Kidney (tissue), 14 donors: ENCODE results near the gene ZNF618. TPM values are rescaled to one million over a fixed set of nuclear protein-coding genes. Genes with fewer than 3 reads are reported as not detected.

Experiments used
- DNase-seq, 5 donors: peaks; one replicate each; pipeline ENCODE4 v3.0.0-alpha.2; 2013 to 2020
- FAIRE-seq: peaks from 2 replicates; lab custom pipeline; 2012; peaks lifted over from hg19 to GRCh38; lab: Jason Lieb, UNC
- H3K27ac ChIP-seq, 2 donors: one replicate each; pipeline ENCODE4 v1.7.0; 2013; ENCODE audit warnings: low read depth in 2 of 2, low read length in 2 of 2, inconsistent platforms in 1 of 2
- H3K27me3 ChIP-seq: one replicate; pipeline ENCODE4 v1.7.1; 2013; ENCODE audit warnings: low read length, inconsistent platforms; ENCODE audit not compliant: control insufficient read depth, insufficient read depth
- H3K36me3 ChIP-seq, 3 donors: one replicate each; pipeline versions ENCODE4 v1.7.0 to v1.7.1; 2013; ENCODE audit warnings: low read length in 3 of 3, control low read depth in 1 of 3, inconsistent platforms in 1 of 3; ENCODE audit not compliant: insufficient read depth in 3 of 3, control insufficient read depth in 2 of 3
- H3K4me1 ChIP-seq, 3 donors: one replicate each; pipeline versions ENCODE4 v1.7.0 to v1.7.1; 2013; ENCODE audit warnings: low read length in 3 of 3, inconsistent platforms in 1 of 3, low read depth in 1 of 3; ENCODE audit not compliant: control insufficient read depth in 2 of 3, insufficient read depth in 2 of 3
- H3K4me3 ChIP-seq, 3 donors: one replicate each; pipeline versions ENCODE4 v1.7.0 to v1.8.1; 2013; ENCODE audit warnings: low read length in 3 of 3, control low read depth in 1 of 3, inconsistent platforms in 1 of 3
- H3K9ac ChIP-seq, 3 donors: one replicate each; pipeline versions ENCODE4 v1.7.0 to v1.7.1; 2013; ENCODE audit warnings: low read length in 3 of 3, control low read depth in 1 of 3, inconsistent platforms in 1 of 3
- H3K9me3 ChIP-seq, 3 donors: one replicate each; pipeline versions ENCODE4 v1.7.0 to v1.7.1; 2013; ENCODE audit warnings: low read length in 3 of 3, control low read depth in 1 of 3, inconsistent platforms in 1 of 3; ENCODE audit not compliant: control insufficient read depth in 2 of 3, insufficient read depth in 1 of 3
- CTCF ChIP-seq: IDR thresholded peaks from 3 replicates; pipeline ENCODE4 v1.5.1; 2012; ENCODE audit warnings: mild to moderate bottlenecking, moderate library complexity, borderline replicate concordance; ENCODE audit not compliant: insufficient read depth; ENCODE audit errors: extremely low read depth
- intact Hi-C: fragments of 100-400 bp; cut with DNase I; formaldehyde crosslinking; loops from one replicate; pipeline ENCODE4 v1.11.1; 2022
- polyA plus RNA-seq: library from polyadenylated mRNA; stranded (reverse); fragments of 350-450 nt; fragmentation: Illumina TruSeq; extraction: RNeasy Lipid Tissue Mini Kit (QIAGEN cat#74804); gene quantifications from one replicate; pipeline ENCODE4 v1.2.3, GENCODE V29; 2014; ENCODE audit warnings: low read depth, low replicate concordance; ENCODE audit not compliant: insufficient read depth
- total RNA-seq: library from RNA; stranded (reverse); fragmentation: NEBNext Ultra II Directional; extraction: Animal tissue kit (Norgen Biotek cat#: 25700); gene quantifications from one replicate; pipeline ENCODE4 v1.2.1, GENCODE V29; 2021
- donor health status: control.
- donor health status: control.
- donor health status: control.
- donor health status: control.
- donor health status: control.
- donor health status: DM: yes; HTN: yes; CAD: no.
- donor health status: Normal renal cell carcinoma (clear cell type).

Gene ZNF618
- total and polyA plus RNA-seq, 2 donors from 2014 or later: 5.6 to 31.9 TPM

GRCh38 chr9:114059047-114059803 is 183.1 kb downstream of the ZNF618 start:
- intact Hi-C loops: no loop called here
- Histone ChIP-seq H3K4me3 (no peak overlapping the region), H3K27ac (no peak overlapping the region), H3K27me3 (no peaks in the 10 kb centered on the region), H3K9me3 (no peaks in the 10 kb centered on the region), H3K36me3 (no peaks in the 10 kb centered on the region), H3K9ac (no peak overlapping the region), H3K4me1 (peaks cover 0 to 5% (median 4%) of the 10 kb centered on the region in 3 donors)
- FAIRE-seq (no peak), DNase-seq (peak in 2 of 5 donors; percentile 7 to 33)
- TF ChIP-seq CTCF: no peak

GRCh38 chr9:114060070-114060469 is 184.0 kb downstream of the ZNF618 start:
- intact Hi-C loops: no loop called here
- no peak for FAIRE-seq
- H3K4me1 ChIP-seq: peaks cover 0 to 5% (median 4%) of the 10 kb centered on the region in 3 donors
- no peak overlapping the region for H3K4me3 ChIP-seq
- DNase-seq: peak in 1 of 5 donors; percentile 6
- H3K36me3 ChIP-seq: no peaks in the 10 kb centered on the region
- H3K27me3 ChIP-seq: no peaks in the 10 kb centered on the region
- no peak overlapping the region for H3K9ac ChIP-seq
- no peak overlapping the region for H3K27ac ChIP-seq
- no peaks in the 10 kb centered on the region for H3K9me3 ChIP-seq
- no peak for TF ChIP-seq CTCF

- no peak overlapping the region for H3K9ac ChIP-seq
- no peak for FAIRE-seq
Measured at GRCh38 chr9:114060711-114061110, 184.6 kb downstream of the ZNF618 start.

More at GRCh38 chr9:114060711-114061110, 184.6 kb downstream of the ZNF618 start:
- no peaks in the 10 kb centered on the region for H3K36me3 ChIP-seq
- peak in 1 of 5 donors; percentile 7 for DNase-seq
- no peak overlapping the region for H3K27ac ChIP-seq
- H3K9me3 ChIP-seq: no peaks in the 10 kb centered on the region
- intact Hi-C loops: no loop called here
- H3K4me1 ChIP-seq: peaks cover 0 to 5% (median 4%) of the 10 kb centered on the region in 3 donors
- TF ChIP-seq CTCF: no peak
- H3K27me3 ChIP-seq: no peaks in the 10 kb centered on the region
- H3K4me3 ChIP-seq: no peak overlapping the region
